HG03342 (cell line): Measurements from ENCODE around the gene WDR27.
A peak's percentile ranks its signal among the peaks of the same experiment; 100 is the strongest.
"Not testable (repeated sequence)": the region's sequence is repeated elsewhere in the genome, so short reads cannot be mapped to it uniquely, and the experiment has no call there.

Source experiments
- ATAC-seq: cut with Tn5 transposase; IDR thresholded peaks from one replicate; pipeline ENCODE4 v1.9.1; 2021; ENCODE audit warnings: mild to moderate bottlenecking, moderate library complexity; ENCODE audit not compliant: unreplicated experiment

WDR27 gene

DNA sequence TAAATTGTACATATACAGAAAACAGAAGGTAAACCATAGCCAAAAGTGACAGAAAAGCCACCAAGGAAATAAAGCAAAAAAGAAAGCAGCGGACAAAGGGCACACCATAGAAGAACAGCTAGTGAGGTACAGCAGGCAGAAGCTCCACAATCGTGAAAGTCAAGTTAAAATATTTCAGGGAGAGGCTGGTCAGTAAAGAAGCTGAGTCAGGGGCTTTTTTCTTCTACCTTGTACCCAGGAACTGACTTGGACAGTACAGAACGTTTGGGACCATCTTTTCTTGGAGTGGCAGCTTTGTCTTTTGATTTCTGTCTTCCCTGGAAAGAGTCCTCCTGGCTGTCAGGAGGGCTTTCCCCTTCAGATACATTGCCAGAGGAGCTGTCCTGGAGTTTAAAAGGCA lies 8.2 kb upstream of the WDR27 start:
- ATAC-seq, result no peak

DNA sequence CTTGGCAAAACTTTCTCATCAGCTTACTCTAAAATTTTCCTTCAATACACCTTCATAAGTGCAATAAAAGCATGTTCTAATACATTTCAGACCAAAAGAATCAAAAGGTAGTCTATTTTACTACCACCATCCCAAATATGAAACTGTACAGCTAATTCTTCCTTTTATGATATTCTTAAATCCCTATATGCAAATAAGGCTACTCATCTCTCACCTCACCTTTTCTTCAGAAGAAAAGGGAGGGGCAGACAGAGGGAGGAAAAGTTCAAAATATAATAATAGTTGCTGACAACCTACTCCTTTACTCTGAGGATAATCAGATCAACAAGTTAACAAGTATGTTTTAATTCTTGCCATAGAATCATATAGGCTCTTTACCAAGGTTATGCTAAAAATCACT lies 7.5 kb upstream of the WDR27 start:
- peak; percentile 58 for ATAC-seq

DNA sequence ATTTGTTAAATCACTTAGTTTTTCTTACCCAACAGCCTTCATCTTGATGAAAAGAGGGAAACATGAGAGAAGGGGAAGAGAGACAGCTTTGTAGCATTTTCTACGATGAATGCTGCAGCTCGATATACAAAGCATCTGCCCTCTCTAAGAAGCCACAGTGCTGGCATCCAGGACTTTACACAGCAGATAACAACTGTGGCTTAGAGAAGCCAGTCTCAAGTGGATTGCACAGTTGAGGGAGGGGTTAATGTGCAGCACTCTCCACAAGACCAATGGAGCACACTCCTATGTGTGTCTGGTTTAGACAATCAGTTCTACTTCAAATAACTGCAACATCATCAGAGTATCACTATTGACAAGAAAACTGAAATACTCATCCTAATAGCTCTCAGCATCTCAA lies 5.9 kb upstream of the WDR27 start:
- no peak for ATAC-seq

DNA sequence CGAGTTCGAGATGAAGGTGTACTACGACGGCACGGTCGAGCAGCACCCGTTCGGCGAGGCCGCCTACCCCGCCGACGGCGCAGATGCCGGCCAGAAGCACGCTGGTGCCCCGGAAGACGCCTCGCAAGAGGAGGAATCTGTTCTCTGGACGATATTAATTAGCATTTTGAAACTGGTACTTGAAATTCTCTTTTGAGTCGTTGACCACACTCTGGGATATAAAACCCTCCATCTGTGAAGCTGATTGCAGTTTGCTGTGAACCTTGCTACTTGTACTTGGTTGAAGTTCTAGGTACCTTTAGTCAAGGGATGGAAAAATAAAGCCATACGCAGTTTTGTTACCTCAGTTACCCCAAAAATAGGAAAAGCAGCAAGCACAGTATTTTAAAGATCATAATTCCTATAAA lies 1.0 kb upstream of the WDR27 start:
- ATAC-seq, result peak; percentile 13

DNA sequence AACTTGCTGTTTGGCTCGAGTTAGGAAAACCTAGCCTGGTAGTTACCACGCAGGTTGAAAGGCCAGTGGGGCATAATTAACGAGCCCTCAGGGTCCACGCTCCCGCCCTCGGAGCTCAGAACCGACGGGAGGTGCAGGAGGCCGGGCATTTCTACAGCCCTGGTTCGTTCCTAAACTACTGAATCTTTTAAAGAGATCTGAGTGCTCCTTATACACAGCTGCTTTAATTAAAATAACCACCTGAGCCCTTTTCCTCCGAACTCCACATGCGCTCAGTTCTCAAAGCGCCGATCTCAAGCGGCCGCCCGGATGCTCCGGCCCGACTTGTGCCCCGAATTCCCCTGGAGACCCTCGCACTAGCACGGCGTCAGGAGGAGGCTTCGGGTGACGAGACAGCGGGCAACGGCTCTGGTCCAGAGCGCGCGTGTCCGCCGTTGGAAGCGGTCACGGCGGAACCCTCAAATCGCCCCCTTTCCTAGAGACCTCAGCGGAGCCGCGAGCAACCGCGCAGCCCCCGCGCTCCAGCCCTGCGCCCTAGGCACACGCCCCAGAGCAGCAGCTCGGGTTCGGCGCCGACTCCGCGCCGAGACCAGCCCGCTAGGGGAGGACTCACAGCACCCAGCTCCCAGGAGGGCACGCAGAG lies 397 bp downstream of the WDR27 start:
- peak; percentile 6 for ATAC-seq

DNA sequence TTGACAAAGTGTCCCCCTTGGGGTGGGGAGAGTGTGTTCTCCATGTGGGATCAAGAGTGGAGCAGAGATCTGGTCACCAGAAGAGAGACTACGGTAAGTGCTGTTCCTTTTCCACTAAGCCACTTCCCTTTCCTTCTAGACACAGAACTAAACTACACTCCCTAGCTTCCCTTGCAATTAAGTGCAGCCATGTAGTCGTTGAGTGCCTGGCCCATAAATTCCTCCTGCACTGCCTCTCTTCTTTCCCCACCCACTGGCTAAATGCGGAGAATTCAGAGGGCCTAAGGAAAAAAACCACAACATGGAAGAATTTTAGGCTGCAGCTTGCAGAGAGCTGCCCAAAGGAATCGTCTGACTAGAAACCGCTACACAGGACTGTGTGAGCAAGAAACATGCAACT lies 1.5 kb downstream of the WDR27 start:
- no peak for ATAC-seq

DNA sequence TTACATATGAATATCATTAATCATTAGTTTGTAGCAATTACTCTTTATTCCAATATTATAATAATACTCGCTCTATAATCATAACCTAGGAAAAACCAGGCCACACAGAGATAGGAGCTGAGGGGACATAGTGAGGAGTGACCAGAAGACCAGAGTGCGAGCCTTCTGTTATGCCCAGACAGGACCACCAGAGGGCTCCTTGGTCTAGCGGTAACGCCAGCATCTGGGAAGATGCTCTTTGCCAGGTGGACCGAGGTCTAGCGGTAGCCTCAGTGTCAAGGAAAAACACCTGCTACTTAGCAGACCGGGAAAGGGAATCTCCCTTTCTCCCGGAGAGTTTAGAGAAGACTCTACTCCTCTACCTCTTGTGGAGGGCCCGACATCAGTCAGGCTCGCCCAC lies 4.7 kb downstream of the WDR27 start:
- ATAC-seq, result not testable (repeated sequence)

DNA sequence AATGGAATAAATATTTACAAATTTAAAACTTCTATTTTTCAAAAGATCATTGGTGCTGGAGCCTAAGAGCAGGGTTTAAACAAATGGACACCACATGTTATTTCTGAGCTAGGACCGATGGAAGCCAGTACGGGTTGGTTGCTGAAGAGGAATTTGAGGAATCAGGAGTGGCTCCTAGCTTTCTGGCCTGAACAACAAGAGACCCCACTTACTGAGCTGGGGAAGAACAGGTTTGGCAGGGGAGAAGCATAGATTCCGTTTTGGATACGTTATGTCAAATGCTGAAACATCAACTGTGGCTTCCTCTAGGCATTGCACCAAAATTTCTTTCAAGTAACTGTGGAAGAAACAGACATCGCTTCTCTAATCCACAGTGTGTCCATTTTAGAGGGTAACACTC lies 6.7 kb downstream of the WDR27 start:
- no peak for ATAC-seq

DNA sequence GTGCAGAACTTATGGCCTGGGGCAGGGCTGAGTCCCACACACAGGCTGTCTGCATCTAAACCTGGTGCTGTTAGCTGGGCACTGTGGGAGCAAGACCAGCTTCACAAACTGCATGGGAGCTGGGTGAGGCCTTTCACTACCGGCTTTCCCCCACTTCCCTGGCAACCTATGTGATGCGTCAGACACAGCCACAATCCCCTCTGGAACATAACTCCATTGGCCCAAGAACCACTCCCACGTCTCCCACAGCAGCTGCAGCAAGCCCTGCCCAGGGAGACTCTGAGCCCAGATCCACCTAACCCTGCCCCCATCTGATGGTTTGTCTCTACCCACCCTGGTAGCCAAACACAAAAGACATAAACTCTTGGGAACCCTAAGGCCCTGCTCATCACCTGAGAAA lies 9.3 kb downstream of the WDR27 start:
- ATAC-seq, result no peak

DNA sequence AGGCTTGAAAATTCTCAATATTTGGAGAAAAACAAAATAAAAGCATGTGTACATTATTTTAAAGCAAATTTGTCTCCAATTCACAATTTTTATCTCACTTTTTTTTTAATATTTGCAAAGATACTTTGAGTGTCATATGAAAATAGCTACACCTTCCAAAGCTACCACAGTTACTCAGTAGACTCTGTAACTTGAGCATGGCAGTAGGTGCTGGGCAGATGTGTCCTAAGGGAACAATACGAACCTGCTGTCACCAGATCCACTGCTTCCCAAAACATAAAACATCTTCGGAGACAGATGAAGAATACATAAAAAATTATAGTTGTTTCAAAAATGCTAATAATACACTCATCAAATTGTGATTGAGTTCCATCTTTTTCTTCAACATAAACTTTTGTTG lies 10.6 kb downstream of the WDR27 start:
- no peak for ATAC-seq

DNA sequence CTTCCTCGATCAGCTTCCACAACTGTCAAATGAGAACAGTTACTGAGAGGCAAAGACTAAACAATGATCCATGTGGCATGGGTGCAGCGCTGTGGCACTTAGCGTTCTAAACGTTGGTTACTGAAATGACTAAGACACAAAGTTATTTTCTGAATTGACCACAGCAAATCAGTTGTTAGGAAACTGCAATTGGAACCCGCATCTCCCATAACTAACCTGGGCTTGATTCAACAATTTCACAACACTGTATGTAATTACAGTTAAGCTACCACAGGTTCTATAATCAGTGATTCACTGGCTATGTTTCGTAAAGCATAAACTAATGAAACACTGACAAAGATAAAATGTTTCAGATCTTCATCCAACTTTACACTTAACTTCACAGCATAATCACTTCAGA lies 12.5 kb downstream of the WDR27 start:
- no peak for ATAC-seq

DNA sequence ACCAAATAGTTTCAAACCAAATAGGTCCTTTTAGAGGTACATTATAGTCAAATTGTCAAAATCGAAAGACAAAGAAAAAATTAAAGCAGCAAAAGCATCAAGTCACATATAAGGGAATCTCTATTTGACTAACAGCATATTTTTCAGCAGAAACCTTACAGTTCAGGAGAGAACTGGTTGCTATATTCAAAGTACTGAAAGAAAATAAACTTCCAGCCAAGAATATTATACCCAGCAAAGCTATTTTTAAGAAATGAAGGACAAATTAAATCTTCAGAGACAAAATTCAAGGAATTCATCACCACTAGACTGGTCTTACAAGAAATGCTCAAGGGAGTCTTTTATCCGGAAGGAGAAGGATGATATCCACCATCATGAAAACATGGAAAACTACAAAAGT lies 16.0 kb downstream of the WDR27 start:
- no peak for ATAC-seq

DNA sequence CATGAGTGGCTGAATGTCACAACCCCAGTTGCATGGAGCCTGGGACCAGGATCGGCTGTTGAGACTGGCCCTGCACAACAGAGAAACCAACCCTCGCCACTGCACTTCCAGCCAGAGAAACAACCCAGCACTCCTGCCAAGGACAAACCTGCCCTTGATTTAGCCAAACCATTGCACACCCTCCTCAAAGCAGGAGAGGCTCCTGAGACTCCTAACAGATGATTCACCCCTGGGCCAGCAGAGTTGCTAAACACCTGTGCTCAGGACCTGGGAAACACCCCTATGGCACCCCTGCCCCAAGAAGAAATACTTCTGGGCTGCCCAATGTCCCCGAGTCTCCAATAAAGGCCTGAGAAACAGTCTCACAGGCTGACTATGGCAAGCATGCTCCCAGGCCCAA lies 17.8 kb downstream of the WDR27 start:
- no peak for ATAC-seq

DNA sequence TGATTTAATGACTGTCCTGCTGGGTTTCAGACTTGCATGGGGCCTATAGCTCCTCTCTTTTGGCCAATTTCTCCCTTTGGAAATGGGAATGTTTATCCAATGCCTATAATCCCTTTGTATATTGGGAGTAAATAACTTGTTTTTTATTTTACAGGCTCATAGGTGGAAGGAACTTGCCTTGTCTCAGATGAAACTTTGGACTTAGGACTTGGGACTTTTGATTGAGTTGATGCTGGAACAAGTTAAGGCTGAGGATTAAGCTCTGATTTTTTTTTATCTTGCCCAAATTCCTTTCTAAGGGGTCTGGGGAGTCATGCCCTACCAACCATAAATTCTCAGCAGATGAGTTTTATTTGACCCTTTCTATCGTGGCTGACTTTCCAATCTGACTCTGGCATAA lies 23.5 kb downstream of the WDR27 start:
- ATAC-seq, result no peak

DNA sequence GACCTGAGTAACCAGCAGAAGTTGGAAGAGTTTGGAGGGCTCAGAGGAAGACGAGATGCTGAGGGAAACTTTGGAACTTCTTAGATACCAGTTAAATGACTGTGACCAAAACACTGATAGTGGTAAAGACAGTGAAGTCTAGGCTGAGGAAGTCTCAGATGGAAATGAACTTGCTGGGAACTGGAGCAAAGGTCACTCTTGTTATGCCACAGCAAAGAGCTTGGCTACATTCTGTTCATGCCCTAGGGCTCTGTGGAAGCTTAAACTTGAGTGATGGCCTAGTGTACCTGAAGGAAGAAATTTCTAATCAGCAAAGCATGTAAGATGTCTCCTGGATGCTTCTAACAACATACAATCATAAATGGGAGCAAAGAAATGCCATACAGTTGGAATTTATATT lies 24.7 kb downstream of the WDR27 start:
- ATAC-seq, result no peak

DNA sequence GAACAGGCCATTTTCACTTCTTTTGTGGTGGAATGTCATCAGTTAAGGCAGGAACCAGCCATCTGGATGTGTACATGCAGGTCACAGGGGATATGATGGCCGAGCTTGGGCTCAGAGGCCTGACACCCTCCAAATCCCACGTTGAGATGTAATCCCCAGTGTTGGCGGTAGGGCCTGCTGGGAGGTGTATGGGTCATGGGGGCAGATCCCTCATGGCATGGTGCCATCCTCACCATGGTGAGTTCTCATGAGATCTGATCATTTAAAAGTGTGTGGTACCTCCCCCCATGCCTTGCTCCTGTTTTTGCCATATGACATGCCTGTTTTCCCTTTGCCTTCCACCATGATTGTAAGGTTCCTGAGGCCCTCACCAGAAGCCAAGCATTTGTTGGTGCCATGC lies 26.8 kb downstream of the WDR27 start:
- no peak for ATAC-seq

DNA sequence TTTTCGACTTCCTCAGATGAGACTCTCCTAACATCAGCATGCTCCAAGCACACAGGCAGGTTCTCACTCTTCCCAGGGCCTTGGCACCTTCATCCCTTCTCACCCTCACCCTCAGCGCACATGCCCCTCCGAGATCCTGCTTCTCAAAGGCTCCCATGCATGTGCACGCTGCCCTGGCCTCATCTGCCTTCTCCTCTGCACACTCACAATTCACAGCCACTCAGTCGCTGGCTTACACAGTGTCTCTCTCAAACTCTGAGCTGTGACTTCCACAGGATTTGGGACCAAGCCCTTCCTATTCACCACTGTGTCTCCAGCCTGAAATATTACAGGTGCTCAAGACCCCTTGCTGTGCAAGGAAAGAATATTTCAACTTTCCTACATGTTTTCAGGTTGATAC lies 30.3 kb downstream of the WDR27 start:
- ATAC-seq, result no peak

DNA sequence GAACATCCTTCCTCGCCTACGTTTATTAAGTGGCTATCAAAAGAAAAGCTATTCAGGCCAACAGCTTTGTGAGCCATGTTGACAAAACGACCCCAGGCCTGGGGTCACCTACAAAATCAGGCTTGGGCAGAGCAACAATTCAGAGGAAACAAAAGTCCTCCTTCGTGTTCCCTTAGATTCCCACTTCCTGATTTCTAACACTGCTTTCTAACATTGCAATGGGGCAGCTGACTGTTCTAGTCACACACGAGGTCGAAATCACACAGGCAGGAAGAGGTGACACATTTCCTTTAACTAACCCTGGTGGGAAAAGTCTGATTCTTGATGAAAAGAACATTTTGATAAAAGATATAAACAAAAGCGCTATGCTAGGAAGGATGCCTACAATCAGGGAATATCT lies 31.9 kb downstream of the WDR27 start:
- no peak for ATAC-seq

DNA sequence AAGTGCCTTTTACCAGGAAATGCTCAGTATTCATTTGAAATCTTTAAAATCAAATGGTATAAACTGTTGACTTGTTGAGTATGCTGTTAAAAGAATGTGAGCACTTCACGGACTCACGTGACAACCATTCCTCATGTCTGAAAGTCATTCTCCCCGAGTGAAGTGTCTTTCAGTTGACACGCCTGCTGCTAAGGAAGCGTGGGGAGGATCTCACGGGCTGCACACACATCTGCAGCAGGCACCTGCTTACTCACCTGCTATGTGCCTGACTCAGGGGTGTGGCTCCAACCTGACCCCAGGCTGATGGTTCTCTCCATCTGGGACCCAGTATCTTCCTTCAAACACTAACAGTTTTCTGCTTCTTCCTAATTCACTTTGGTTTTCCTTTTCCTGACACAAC lies 32.7 kb downstream of the WDR27 start:
- ATAC-seq, result no peak

DNA sequence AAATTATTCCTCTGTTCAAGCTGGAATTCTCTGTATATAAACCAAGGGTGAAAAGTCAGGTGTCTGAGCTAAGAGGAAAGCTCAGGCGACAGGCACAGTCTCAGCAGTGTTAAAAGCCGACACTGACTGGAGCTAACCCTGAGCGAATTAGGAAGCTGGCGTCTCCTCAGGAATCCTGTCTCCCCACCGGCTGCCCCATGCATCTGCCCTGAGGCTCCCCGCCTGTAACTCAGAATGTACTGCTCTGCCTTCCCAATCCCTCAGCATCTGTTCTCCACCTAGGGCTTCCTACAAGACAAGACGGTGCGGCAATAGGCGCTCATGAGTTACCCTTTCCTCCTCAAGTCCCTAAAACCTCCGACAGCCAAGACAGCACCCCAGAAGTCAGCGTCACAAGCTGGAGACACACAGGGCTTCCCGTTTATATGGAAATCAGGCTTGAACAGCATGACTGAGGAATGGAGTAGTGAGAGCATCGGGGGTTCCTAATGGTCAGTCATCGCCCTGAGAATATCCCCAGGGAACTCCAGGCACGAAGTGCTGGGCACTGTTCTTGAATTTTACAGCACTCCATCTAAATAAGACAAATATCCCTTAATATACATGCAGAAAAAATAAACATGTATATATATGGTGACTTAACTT lies 33.5 kb downstream of the WDR27 start:
- ATAC-seq, result no peak

DNA sequence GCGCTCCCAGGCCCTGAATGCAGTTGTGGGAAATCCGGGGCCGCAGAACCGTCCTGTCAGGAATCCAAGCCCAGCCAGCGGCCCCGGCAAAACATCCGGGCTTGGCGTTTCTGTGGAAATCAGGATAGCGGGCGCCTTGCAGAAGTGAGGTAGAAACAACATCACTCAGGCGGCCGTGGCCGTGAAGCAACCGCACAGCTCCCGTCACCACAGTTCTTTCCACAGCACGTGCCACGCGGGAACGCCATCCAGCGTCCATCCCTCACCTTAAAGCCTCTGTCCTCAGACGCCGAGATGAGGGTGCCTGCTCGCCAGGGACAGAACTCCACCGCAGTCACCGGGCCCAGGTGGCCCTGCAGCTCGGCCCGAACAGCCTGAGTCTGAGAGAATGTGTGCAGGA lies 34.1 kb downstream of the WDR27 start:
- ATAC-seq, result no peak

DNA sequence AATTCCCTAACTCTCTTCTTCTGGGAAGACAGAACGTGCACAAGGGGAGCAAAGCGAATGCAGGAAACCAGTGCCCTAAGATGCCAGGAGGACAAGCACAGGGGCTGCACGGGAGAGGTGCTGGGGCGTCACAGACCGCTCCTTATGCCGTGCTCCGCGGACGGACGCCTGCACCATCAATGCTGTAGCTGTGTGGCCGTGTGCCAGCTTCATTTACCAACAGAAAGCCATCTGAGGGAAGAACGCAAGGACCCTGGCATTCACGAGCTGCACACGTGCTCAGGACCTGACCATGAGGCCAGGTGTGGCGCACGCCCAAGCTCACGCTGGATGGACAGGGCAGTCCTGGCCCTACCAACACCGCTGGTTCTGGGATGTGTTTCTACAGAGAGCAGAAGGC lies 35.4 kb downstream of the WDR27 start:
- ATAC-seq, result no peak

DNA sequence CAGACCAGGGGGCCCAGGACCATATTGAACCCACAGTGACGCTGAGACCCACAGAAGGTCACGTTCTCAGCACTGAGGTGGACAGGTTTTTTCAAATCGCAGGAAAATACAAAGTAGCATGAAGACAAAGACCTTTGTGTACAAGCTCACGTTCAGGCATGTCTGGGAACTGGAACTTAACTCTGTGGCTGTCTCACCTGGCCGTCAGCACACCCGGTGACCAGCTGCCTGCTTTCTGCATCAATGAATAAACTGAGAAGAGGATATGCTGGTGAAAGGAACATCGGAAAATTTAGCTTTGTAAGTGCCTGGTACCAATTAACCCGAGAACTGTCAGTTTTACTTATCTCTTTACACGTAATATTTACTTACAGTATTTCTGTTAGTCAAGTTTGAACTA lies 36.5 kb downstream of the WDR27 start:
- ATAC-seq, result no peak
